HK-2 (cell line): ENCODE data around the gene FOXO1.

Source experiments
- DNase-seq: peaks from one replicate; pipeline ENCODE4 v3.0.0-alpha.2; 2018; ENCODE audit not compliant: unreplicated experiment

FOXO1 gene

GRCh38 chr13:40639221-40639681 lies 27.2 kb downstream of the FOXO1 start:
- no peak for DNase-seq

GRCh38 chr13:40637643-40638042 lies 28.8 kb downstream of the FOXO1 start:
- DNase-seq = no peak

GRCh38 chr13:40635315-40635995 lies 31.0 kb downstream of the FOXO1 start:
- no peak for DNase-seq

- no peak for DNase-seq
These were observed 33.5 kb downstream of the FOXO1 start for GRCh38 chr13:40632915-40633314.

GRCh38 chr13:40631605-40632004 lies 34.8 kb downstream of the FOXO1 start:
- no peak for DNase-seq

- DNase-seq = no peak
These were observed 36.6 kb downstream of the FOXO1 start for GRCh38 chr13:40629678-40630384.

GRCh38 chr13:40626977-40627376 lies 39.5 kb downstream of the FOXO1 start:
- no peak for DNase-seq

GRCh38 chr13:40626561-40626960 lies 39.9 kb downstream of the FOXO1 start:
- DNase-seq = no peak

- DNase-seq = no peak
These were observed 41.5 kb downstream of the FOXO1 start for GRCh38 chr13:40624986-40625385.

- no peak for DNase-seq
These were observed 42.1 kb downstream of the FOXO1 start for GRCh38 chr13:40624383-40624782.

GRCh38 chr13:40622761-40623160 lies 43.7 kb downstream of the FOXO1 start:
- DNase-seq = no peak

GRCh38 chr13:40622246-40622645 lies 44.2 kb downstream of the FOXO1 start:
- no peak for DNase-seq

- DNase-seq = no peak
These were observed 47.0 kb downstream of the FOXO1 start for GRCh38 chr13:40619479-40619814.

- no peak for DNase-seq
These were observed 47.6 kb downstream of the FOXO1 start for GRCh38 chr13:40618581-40619478.

- DNase-seq = no peak
These were observed 48.6 kb downstream of the FOXO1 start for GRCh38 chr13:40617801-40618356.

GRCh38 chr13:40615619-40616018 lies 50.8 kb downstream of the FOXO1 start:
- DNase-seq = no peak

GRCh38 chr13:40613914-40614313 lies 52.5 kb downstream of the FOXO1 start:
- DNase-seq = no peak

- no peak for DNase-seq
These were observed 53.1 kb downstream of the FOXO1 start for GRCh38 chr13:40613192-40613818.

- no peak for DNase-seq
These were observed 54.4 kb downstream of the FOXO1 start for GRCh38 chr13:40612041-40612440.

GRCh38 chr13:40611635-40612034 lies 54.8 kb downstream of the FOXO1 start:
- no peak for DNase-seq

- no peak for DNase-seq
These were observed 55.4 kb downstream of the FOXO1 start for GRCh38 chr13:40611004-40611403.
